ENCODE measurements around the gene NOP53.
A peak's percentile ranks its signal among the peaks of the same experiment; 100 is the strongest.
"Not testable (repeated sequence)": the region's sequence is repeated elsewhere in the genome, so short reads cannot be mapped to it uniquely, and the experiment has no call there.

Gene NOP53

GRCh38 chr19:47755065-47755761 lies 9.9 kb downstream of the NOP53 start:
- no peak for DNase-seq

- no peak for DNase-seq
These were observed 10.6 kb downstream of the NOP53 start for GRCh38 chr19:47755762-47756626.

GRCh38 chr19:47756627-47756929 lies 11.2 kb downstream of the NOP53 start:
- no peak for DNase-seq

GRCh38 chr19:47756953-47757608 lies 11.7 kb downstream of the NOP53 start:
- DNase-seq = no peak

- no peak for DNase-seq
These were observed 12.5 kb downstream of the NOP53 start for GRCh38 chr19:47757617-47758442.

- DNase-seq = no peak
These were observed 13.1 kb downstream of the NOP53 start for GRCh38 chr19:47758443-47758804.

- DNase-seq = no peak
These were observed 15.3 kb downstream of the NOP53 start for GRCh38 chr19:47760632-47760999.

GRCh38 chr19:47761566-47761965 lies 16.2 kb downstream of the NOP53 start:
- no peak for DNase-seq

- no peak for DNase-seq
These were observed 16.8 kb downstream of the NOP53 start for GRCh38 chr19:47762151-47762550.

GRCh38 chr19:47762615-47763308 lies 17.4 kb downstream of the NOP53 start:
- no peak for DNase-seq

- DNase-seq = not testable (repeated sequence)
These were observed 19.4 kb downstream of the NOP53 start for GRCh38 chr19:47764705-47765104.

- peak; percentile 28 to 36 for DNase-seq
These were observed 20.4 kb downstream of the NOP53 start for GRCh38 chr19:47765523-47766358.

- no peak for DNase-seq
These were observed 20.9 kb downstream of the NOP53 start for GRCh38 chr19:47766359-47766620.

- DNase-seq = no peak
These were observed 21.3 kb downstream of the NOP53 start for GRCh38 chr19:47766670-47767069.

GRCh38 chr19:47767349-47767748 lies 22.0 kb downstream of the NOP53 start:
- no peak for DNase-seq

- no peak for DNase-seq
These were observed 23.3 kb downstream of the NOP53 start for GRCh38 chr19:47768604-47769003.

GRCh38 chr19:47769534-47769933 lies 24.2 kb downstream of the NOP53 start:
- DNase-seq = no peak

GRCh38 chr19:47771291-47771690 lies 25.9 kb downstream of the NOP53 start:
- DNase-seq = not testable (repeated sequence)

- DNase-seq = no peak
These were observed 31.2 kb downstream of the NOP53 start for GRCh38 chr19:47776568-47776967.

- DNase-seq = not testable (repeated sequence)
These were observed 32.1 kb downstream of the NOP53 start for GRCh38 chr19:47777245-47778048.
